Neural progenitor cell (in vitro differentiated cells): ENCODE data around the gene CCL26.

Experiments
- CTCF ChIP-seq: fragments of 200-600 bp; sonication (generic); IDR thresholded peaks from 2 replicates; pipeline ENCODE4 v1.5.1; 2017; ENCODE audit warnings: antibody characterized with exemption, mild to moderate bottlenecking
- EZH2phosphoT487 ChIP-seq: fragments of 200-600 bp; sonication (generic); IDR thresholded peaks from 2 replicates; pipeline ENCODE4 v1.6.1; 2017; ENCODE audit warnings: antibody characterized with exemption

- TF ChIP-seq CTCF = no peak
- no peak for TF ChIP-seq EZH2phosphoT487
Observed at GRCh38 chr7:75818472-75818871, 46.5 kb upstream of the CCL26 start.
